Posterior vena cava (tissue), 2 donors: ENCODE measurements around the gene SORCS2. TPM values are rescaled to one million over a fixed set of nuclear protein-coding genes. Genes with fewer than 3 reads are reported as not detected.

Source experiments
- DNase-seq: peaks from one replicate; pipeline ENCODE4 v3.0.0-alpha.2; 2020; ENCODE audit warnings: low spot score
- intact Hi-C, 2 donors: fragments of 100-400 bp; cut with DNase I; formaldehyde crosslinking; loops; one replicate each; pipeline versions ENCODE4 v1.14.1 to v1.14.2; 2022 to 2023
- total RNA-seq, 2 donors: library from RNA; stranded (reverse); fragmentation: NEBNext Ultra II Directional; extraction: Animal tissue kit (Norgen Biotek cat#: 25700); gene quantifications; one replicate each; pipeline ENCODE4 v1.2.1, GENCODE V29; 2021
- donor health status: DM: yes; HTN: yes; CAD: no.
- donor health status: DM: yes; HTN: yes; CAD: no.

The SORCS2 gene
- total RNA-seq, 2 donors from 2014 or later = 5.0 to 11.9 TPM

GRCh38 chr4:7252051-7252450 lies 59.7 kb downstream of the SORCS2 start:
- intact Hi-C loops = loop anchor here in 1 of 2 donors (2.0 kb wide), 1 partner anchor 45 kb away; no protein-coding TSS in a partner anchor
- no peak for DNase-seq

- DNase-seq = no peak
- intact Hi-C loops = loop anchor here in 1 of 2 donors (2.0 kb wide), 1 partner anchor 46 kb away; no protein-coding TSS in a partner anchor
Measured at GRCh38 chr4:7252510-7253340, 60.4 kb downstream of the SORCS2 start.

GRCh38 chr4:7253341-7253700 lies 61.0 kb downstream of the SORCS2 start:
- intact Hi-C loops = loop anchor here in 1 of 2 donors (2.0 kb wide), 1 partner anchor 47 kb away; no protein-coding TSS in a partner anchor
- no peak for DNase-seq

GRCh38 chr4:7253837-7254236 lies 61.5 kb downstream of the SORCS2 start:
- DNase-seq = no peak
- intact Hi-C loops = loop anchor here in 1 of 2 donors (2.0 kb wide), 1 partner anchor 47 kb away; no protein-coding TSS in a partner anchor

- intact Hi-C loops = no loop called here
- no peak for DNase-seq
Measured at GRCh38 chr4:7254736-7255487, 62.6 kb downstream of the SORCS2 start.

DNA sequence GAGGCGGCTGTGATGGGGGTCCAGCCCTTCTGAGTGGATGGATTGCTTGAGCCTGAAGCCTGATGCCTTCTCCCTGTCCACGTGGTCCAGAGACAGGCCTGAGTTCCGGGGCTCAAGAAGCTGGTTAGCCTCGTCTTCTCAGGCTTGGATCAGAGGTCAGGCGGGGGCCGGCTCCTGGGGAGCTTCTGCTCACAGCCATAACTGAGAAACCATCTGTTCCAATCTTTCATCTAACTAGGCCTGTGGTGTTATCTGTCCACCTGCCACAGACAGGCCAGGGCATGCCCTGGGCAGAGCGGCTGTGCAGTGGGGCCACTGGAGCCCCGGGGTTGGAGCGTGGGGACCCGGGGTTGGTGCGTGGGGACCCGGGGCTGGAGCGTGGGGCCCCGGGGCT lies 63.1 kb downstream of the SORCS2 start:
- intact Hi-C loops = no loop called here
- DNase-seq = no peak

GRCh38 chr4:7255996-7256395 lies 63.7 kb downstream of the SORCS2 start:
- no peak for DNase-seq
- intact Hi-C loops = no loop called here

- DNase-seq = no peak
- intact Hi-C loops = no loop called here
Measured at GRCh38 chr4:7256984-7257810, 64.9 kb downstream of the SORCS2 start.

DNA sequence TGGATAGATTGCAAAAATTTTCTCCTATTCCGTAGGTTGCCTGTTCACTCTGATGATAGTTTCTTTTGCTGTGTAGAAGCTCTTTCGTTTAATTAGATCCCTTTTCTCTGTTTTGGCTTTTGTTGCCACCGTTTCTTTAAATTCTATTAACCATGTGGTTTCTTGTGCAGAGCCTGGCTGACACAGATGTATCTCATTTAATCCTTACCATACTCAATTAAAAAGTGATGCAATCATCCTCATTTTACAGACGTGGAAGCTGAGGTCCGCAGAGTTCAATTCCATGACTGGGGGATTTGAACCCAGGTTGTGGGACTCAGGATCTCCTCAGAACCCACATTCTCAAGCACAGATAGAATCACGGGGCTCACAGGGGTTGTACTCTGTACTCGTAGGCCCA lies 66.7 kb downstream of the SORCS2 start:
- intact Hi-C loops = no loop called here
- DNase-seq = no peak

DNA sequence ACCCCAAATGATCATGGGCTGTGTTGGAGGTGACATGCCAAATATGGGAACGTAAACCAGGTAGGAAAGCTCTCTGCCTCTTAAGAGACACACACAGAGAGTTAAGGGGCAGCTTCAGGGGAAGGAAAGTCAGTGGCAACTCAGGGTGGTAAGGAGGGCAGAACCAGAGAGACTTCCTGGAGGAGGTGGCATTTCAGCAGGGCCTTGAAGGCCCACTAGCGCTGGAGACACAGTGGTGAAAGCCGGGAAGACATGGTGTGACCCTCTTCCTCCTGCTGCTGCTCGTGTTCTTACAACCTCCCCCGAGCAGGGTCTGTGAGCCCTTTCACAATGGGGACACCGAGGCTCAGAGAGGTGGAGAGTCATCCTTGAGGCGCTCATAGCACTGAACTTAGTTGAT lies 68.2 kb downstream of the SORCS2 start:
- DNase-seq = no peak
- intact Hi-C loops = no loop called here

DNA sequence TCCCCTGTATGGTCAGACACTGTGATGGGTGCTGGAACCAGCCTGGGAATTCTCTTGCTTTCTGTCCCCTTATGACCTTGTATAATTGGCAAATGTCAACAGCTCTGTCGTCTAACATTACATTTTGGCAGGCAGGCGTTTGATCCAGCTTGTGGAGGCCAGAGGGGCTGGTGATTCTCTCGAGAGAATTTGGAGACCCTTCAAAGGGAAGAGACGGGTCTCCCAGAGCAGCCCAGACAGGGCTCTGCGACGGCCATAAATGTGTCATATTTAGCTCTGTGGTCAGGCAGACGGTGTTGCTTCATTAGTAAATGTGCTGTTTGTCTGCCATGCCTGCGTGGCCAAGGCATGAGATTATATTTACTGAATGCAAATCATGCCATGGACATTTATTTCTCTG lies 68.7 kb downstream of the SORCS2 start:
- DNase-seq = no peak
- intact Hi-C loops = no loop called here

- intact Hi-C loops = no loop called here
- DNase-seq = no peak
Measured at GRCh38 chr4:7261536-7261935, 69.2 kb downstream of the SORCS2 start.

DNA sequence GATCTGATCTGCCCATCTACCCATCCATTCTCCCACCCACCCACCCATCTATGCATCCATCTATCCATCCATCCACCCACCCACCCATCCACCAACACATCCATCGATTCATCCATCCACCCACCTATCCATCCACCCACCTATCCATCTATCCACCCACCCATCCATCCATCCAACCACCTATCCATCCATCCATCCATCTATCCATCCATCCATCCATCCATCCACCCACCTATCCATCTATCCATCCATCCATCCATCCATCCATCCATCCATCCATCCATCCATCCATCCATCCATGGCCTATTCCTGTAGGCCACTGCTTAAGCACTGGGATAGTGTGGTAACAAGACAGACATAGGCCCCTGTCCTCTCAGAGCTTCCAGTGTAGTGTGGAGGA lies 69.8 kb downstream of the SORCS2 start:
- no peak for DNase-seq
- intact Hi-C loops = no loop called here

GRCh38 chr4:7263166-7263565 lies 70.8 kb downstream of the SORCS2 start:
- DNase-seq = no peak
- intact Hi-C loops = no loop called here

DNA sequence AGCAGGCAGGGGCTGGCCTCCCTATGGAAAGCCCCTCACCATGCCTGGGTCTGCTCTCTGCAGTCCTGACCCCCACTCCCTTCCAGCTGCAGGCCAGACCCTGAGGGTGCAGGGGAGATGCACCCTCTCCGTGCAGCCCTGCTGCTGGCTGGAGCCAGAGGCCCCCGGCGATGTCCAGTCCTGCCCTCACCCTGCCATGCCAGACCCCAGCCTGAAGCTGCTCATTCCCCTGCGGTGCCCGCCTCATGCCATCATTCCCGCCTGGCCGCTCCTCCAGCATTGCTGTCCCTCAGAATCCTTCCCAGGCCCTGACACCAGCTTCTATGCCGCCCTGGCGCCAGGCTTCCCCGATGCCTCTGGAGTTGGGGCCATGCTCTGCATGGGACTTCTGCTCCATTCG lies 72.4 kb downstream of the SORCS2 start:
- intact Hi-C loops = no loop called here
- no peak for DNase-seq

DNA sequence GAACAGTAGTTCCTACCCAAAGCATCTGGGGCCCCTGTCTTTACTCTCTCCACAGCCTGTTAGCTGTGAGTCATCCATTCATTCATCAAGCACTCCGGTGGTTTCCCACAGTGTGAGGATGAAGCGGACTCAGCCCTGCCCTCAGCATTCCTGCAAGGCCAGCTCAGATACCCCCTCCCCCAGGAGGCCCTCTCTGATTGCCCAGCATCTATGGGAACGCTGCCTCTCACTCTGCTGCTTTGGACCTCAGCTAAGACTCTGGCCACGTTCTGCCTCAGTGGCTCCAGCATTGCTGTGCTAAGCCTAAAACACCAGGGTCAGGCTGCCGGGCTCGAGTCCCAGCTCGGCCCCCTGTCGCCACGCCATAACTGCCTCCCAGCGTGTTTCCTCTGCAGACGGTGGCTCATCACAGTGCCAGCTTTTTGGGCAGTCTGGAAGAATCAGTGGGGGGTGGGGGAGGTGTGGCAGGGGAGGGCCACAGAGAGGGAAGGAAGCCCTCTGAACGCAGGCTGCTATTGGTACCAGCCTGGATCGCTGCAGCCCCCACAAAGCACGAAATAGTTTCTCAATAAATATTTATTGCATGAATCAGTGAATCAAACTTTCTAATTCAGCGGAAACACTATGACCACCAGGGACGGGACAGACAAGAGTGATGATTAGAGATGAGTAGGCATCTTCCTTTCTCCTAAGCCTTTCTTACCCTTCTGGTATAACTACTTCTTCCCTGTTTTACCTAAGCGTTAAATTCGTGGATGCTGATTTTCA lies 74.4 kb downstream of the SORCS2 start:
- intact Hi-C loops = no loop called here
- no peak for DNase-seq

- intact Hi-C loops = no loop called here
- DNase-seq = no peak
Measured at GRCh38 chr4:7267829-7268228, 75.5 kb downstream of the SORCS2 start.

GRCh38 chr4:7268941-7269340 lies 76.6 kb downstream of the SORCS2 start:
- DNase-seq = no peak
- intact Hi-C loops = no loop called here

GRCh38 chr4:7270121-7270520 lies 77.8 kb downstream of the SORCS2 start:
- intact Hi-C loops = no loop called here
- no peak for DNase-seq
